Inflammatory macrophage treated with lipopolysaccharide for 1 hour (primary cell): ENCODE data around the gene CHST15.

ENCODE experiments used
- DNase-seq, 2 donors: peaks; one replicate each; pipeline ENCODE4 v3.0.0-alpha.2; 2020 to 2022

CHST15 gene

GRCh38 chr10:124123156-124123555 is 29.8 kb upstream of the CHST15 start:
- no peak for DNase-seq

- no peak for DNase-seq
Measured at GRCh38 chr10:124122211-124122610, 28.8 kb upstream of the CHST15 start.

- DNase-seq: no peak
Measured at GRCh38 chr10:124120410-124121061, 27.1 kb upstream of the CHST15 start.

GRCh38 chr10:124119946-124120345 is 26.5 kb upstream of the CHST15 start:
- DNase-seq: peak; percentile 32 to 58

GRCh38 chr10:124119216-124119615 is 25.8 kb upstream of the CHST15 start:
- no peak for DNase-seq

GRCh38 chr10:124117833-124118232 is 24.4 kb upstream of the CHST15 start:
- peak; percentile 93 to 97 for DNase-seq

GRCh38 chr10:124117511-124117785 is 24.1 kb upstream of the CHST15 start:
- DNase-seq: no peak

GRCh38 chr10:124116771-124117510 is 23.5 kb upstream of the CHST15 start:
- DNase-seq: no peak

- no peak for DNase-seq
Measured at GRCh38 chr10:124114696-124115095, 21.3 kb upstream of the CHST15 start.

GRCh38 chr10:124112891-124113580 is 19.6 kb upstream of the CHST15 start:
- DNase-seq: no peak

- DNase-seq: no peak
Measured at GRCh38 chr10:124110882-124111281, 17.5 kb upstream of the CHST15 start.

GRCh38 chr10:124109261-124109660 is 15.9 kb upstream of the CHST15 start:
- no peak for DNase-seq

GRCh38 chr10:124107072-124107471 is 13.7 kb upstream of the CHST15 start:
- no peak for DNase-seq

GRCh38 chr10:124106241-124106879 is 13.0 kb upstream of the CHST15 start:
- DNase-seq: no peak

- no peak for DNase-seq
Measured at GRCh38 chr10:124105594-124105993, 12.2 kb upstream of the CHST15 start.

GRCh38 chr10:124105045-124105444 is 11.6 kb upstream of the CHST15 start:
- no peak for DNase-seq

- DNase-seq: no peak
Measured at GRCh38 chr10:124104011-124104627, 10.7 kb upstream of the CHST15 start.

- no peak for DNase-seq
Measured at GRCh38 chr10:124101351-124101750, 8.0 kb upstream of the CHST15 start.

GRCh38 chr10:124100651-124101050 is 7.3 kb upstream of the CHST15 start:
- DNase-seq: peak; percentile 62 to 81

GRCh38 chr10:124100124-124100523 is 6.7 kb upstream of the CHST15 start:
- no peak for DNase-seq

- DNase-seq: peak; percentile 74 to 84
Measured at GRCh38 chr10:124099604-124100003, 6.2 kb upstream of the CHST15 start.

- no peak for DNase-seq
Measured at GRCh38 chr10:124098575-124098974, 5.2 kb upstream of the CHST15 start.

GRCh38 chr10:124097883-124098282 is 4.5 kb upstream of the CHST15 start:
- DNase-seq: no peak
